Left renal pelvis (tissue), 4 donors: ENCODE data around the gene GUCY1A2. TPM values are rescaled to one million over a fixed set of nuclear protein-coding genes. Genes with fewer than 3 reads are reported as not detected.
"Not testable (repeated sequence)": the region's sequence is repeated elsewhere in the genome, so short reads cannot be mapped to it uniquely, and the experiment has no call there.

ENCODE experiments used
- DNase-seq, 4 donors: peaks; one replicate each; pipeline ENCODE4 v3.0.0-alpha.2; 2013; ENCODE audit warnings: low read depth in 4 of 4, low spot score in 3 of 4
- polyA plus RNA-seq, 4 donors: library from polyadenylated mRNA; unstranded; fragments of 120-200 nt; gene quantifications; one replicate each; pipeline ENCODE4 v1.2.1, GENCODE V29; 2013; ENCODE audit not compliant: insufficient read length in 4 of 4

GUCY1A2 gene
- 1 to 10 TPM; 2.1 to 5.2 (median 3.6) TPM for polyA plus RNA-seq

GRCh38 chr11:107018219-107018901, at the start of gene GUCY1A2:
TSS of gene GUCY1A2 (minus strand) at chr11:107018476. CDS start at chr11:107018055, 421 bp downstream.
- DNase-seq, result peak in 3 of 4 donors; percentile 8 to 33 (median 14)

GRCh38 chr11:107054391-107054790, 36.1 kb upstream of the GUCY1A2 start:
- no peak for DNase-seq

DNA sequence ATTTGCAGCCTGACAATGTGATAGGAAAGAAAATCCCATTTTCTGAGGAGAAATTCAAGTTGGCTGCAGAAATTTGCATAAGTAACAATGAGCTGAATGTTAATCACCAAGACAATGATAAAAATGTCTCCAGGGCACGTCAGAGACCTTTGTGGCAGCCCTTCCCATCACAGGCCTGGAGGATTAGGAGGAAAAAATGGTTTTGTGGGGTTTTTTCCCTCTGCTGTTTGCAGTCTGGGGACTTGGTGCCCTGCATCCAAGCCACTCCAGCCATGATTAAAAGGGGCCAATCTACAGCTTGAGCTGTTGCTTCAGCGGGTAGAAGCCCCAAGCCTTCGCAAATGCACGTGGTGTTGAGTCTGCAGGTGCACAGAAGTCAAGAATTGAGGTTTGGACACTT, 33.1 kb upstream of the GUCY1A2 start:
- DNase-seq, result not testable (repeated sequence)

- not testable (repeated sequence) for DNase-seq
These were observed 32.6 kb upstream of the GUCY1A2 start for GRCh38 chr11:107050899-107051298.

DNA sequence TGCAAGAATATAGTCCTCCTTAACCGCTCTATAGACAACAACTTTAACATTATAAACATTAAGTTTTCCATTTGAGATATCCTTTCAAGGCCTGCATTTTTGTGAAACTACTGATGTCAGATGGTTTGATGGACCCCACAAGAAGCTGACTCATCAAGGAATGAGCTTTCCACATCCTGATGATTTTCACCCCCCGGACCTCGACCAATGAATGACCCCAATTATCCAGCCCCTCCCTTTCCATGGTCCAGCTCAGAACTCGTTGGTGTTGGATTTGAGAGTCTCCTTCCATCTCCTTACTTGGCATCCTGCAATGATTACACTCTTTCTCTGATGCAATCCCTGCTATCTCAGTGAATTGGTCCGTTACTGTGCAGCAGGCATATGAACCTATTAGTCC, 31.8 kb upstream of the GUCY1A2 start:
- DNase-seq, result no peak

GRCh38 chr11:107044503-107044902, 26.2 kb upstream of the GUCY1A2 start:
- no peak for DNase-seq

DNA sequence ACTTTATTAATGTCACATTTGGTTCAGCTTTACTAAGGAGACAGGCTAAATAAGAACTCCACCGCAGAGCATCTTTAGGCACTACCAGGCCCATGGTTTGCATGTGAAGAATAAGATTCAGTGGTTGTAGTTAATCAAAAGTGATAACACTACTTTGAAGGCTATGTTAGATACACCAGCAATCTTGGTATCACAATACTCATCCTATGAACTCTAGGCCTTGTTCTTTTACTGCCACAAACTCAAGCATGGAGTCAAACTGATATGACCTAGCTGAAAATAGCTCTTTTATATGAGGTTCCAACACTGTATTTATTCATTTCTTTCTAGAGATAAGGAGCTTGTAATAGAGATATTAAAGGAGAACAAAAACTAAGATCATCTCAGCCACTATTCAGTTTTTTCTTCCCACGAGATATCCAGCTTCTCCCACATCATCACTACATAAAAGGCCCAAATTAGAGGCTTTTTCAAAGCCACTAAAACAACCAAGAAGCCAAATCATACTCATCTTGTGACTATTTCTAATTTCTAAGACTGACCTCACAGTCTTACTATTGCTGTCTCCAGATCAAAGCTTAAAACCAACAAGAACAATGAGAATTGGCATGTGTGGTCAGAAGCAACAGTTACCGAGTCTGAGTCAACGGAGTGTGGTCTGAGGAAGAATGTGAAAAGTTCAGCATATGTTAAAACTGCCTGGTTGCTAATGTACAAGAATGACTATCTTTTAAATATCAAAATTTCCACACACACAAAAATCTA, 25.1 kb upstream of the GUCY1A2 start:
- DNase-seq, result no peak

GRCh38 chr11:107042748-107043147, 24.5 kb upstream of the GUCY1A2 start:
- no peak for DNase-seq

DNA sequence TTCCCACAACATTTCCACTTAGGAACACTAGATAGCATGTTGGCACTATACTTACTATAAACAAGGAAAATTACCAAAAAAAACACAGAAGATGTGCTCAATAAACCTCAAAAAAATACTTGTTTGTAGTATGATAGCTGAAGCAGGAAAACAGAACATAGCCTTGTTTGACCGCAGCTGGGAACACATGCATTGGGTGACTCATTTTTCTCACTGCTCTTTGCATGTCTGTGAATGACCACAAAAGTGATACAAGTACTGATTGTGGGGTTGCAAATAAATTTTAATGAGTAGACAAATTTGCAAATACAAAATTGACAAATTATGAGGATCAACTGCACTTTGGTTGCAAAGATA, 22.8 kb upstream of the GUCY1A2 start:
- DNase-seq, result no peak

- DNase-seq, result no peak
These were observed 22.3 kb upstream of the GUCY1A2 start for GRCh38 chr11:107040433-107041087.

GRCh38 chr11:107025673-107026072, 7.4 kb upstream of the GUCY1A2 start:
- no peak for DNase-seq

DNA sequence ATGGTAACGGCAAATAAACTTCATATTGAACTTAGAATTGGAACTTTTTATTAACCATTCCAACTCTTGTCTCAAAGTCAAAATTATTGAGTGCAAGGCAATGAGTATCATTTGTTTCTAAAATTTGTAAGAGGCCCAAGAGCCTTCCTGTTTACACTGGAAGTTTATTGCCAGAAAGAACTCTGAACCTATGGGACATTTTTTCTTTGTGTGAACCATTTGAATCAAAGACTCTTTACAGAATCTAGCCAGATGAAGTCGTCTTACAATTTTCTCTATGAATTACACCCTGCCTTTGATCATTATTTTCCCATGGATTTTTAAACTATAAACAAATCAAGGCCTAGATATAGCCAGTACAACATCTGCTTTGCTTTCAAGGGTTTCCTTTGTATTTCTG, 2.3 kb upstream of the GUCY1A2 start:
- no peak for DNase-seq

DNA sequence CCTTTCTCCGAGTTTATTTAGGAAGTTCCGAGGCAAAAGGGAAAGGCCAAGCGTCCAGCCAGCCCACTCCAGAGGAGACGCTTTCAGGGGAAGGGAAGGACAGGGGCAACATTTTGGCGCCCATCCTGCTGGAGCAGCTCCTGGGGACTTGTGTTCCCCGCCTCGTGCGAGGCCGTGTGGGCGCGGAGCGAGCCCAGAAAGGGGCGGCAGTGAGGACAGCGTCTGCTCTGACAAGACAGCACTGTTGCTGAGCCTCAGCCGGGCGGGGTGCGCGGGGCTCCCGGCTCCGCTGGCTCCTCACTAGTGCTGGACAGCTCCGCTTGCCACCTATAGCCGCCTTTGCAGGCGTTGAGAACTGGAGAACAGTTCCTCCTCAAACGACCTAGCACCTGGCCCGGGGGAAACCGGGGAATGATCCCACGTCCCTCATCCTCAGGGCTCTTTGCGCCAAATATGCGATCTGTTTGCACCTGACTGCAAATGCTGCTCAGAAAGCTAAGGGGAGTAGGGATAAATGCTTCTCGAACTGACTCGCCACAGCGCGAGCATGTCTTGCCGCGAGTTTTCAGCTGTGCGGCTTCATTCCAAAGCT, 722 bp upstream of the GUCY1A2 start:
- DNase-seq, result peak; percentile 51 to 72 (median 58)

DNA sequence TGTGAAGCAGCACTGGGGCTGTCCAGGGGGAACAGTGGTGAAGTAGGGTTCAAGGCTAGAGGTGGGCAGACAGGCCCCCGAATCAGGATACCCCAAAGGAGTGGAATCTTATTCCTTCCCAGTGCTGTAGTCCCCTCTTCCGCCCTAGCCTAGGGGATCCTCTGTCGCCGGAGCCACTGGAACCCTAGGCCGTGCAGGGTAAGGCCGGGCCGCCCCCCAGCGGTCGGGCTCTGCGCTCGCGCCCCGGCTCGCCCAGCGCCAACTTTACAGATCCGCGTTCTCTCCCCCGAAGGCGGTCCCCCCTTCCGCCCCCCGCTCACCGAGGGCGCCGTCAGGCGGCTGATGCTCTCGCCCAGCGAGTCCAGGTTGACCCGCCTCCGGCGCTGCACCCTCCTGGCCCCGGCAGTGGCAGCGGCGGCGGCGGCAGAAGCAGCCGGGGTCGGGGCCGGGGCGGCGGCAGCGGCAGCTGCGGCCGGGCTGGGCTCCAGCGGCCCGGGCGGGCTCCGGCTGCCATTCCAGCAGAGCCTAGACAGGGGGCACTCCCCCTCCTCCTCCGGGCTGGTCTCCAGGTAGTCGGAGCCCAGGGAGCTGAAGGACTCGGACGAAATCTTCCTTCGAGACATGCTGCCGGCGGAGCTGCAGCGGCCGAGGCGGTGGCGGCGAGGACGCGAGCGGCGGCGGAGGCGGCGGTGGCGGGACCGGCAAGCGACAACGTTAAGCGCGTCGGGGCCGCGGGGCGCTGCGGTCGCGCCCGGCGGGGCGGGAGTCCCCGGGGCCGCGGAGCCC, 650 bp downstream of the GUCY1A2 start:
- peak; percentile 39 to 43 (median 40) for DNase-seq

GRCh38 chr11:107017104-107017432, 1.2 kb downstream of the GUCY1A2 start:
- DNase-seq, result no peak

GRCh38 chr11:107014871-107015270, 3.4 kb downstream of the GUCY1A2 start:
- DNase-seq, result no peak

DNA sequence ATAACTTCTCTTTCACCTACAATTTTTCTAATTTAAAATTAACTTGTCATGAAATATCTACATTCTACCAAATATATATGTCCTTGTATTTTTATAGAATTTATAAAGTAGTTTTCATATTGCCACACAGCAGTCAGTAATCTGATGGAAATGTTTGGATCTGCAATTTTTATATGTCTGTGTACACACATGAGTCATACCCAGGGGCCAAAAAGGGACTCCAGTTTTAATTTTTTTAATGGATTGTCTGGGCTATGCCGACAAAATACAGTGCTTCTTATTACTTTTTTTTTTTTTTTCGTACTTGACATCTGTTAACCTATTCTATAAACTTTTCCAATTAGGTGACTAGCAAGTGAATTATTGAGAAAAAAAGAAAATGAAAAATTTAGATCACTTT, 6.3 kb downstream of the GUCY1A2 start:
- no peak for DNase-seq

DNA sequence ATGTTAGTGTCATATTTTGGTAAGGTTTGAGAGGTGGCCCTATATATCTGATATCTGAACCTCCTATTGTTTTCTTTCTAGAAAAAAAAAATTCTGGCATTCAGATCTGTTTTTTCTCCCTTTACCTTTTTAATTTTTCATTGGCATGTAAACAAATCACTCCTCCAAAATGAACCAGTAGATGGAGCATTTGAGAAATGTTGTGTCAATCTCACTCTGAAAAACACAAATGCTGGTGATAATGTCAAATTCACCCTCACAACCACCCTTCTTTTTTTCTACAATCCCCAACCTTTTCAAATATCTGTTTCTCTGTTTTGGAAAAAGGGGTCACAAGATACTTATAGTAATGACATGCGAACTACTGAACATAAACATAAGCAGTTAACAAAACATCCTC, 9.1 kb downstream of the GUCY1A2 start:
- no peak for DNase-seq

DNA sequence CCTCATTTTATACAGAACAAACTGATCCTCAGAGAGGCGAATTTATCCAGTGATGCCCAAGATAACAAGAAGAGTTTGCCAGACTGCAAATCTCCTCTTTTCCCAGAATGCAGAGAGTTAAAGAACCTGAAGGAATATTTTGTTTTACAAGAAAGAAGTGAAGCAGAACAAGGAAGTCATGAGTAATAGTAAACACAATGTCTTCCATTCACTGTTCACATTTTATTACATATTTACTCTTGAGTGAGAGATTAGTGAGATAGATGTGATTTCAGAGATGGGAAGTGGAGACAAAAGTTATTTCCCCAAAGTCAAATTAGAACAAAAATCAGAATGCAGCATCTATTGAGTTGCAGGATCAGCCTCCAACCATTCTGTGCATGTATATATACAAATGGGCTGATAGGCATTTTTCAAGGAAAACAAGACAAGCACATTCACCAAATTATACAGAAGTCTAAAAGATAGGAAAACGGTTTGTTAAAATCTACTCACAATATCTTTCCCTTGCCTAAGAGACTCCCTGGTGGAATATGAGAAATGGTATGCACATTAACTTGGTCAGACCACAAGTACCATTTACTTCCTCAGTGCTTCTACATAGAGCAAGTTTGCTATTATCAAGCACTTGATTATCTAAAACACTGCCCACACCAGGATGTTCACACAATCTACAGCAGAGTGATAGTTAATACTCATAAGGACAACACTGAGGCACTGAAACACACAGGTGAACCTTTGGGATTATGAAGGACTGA, 12.0 kb downstream of the GUCY1A2 start:
- no peak for DNase-seq

DNA sequence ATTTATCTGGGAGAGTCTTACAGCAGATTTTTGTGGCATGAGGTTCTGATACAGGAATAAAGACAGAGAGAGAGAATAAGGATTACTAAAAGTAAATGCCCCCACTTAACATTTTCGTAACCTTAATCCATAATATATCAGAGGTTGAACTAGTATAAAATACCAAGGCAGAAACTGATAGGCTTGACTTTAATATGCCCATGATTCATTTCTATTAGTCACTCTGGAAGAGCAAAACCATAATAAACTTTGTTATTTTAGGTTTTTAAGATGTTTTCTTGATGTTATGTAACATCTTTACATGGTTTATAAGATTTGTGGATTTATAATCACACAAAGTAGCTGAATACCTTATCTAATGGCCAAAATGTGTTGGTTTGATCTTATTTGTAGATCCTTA, 19.1 kb downstream of the GUCY1A2 start:
- no peak for DNase-seq
